Embryonic facial prominence (tissue), 1 donor: Measurements from ENCODE around the gene SSRP1.

Experiments used
- DNase-seq: peaks from one replicate; pipeline ENCODE4 v3.0.0-alpha.2; 2016; ENCODE audit errors: extremely low spot score

Gene SSRP1

GRCh38 chr11:57314221-57314973 lies 21.3 kb downstream of the SSRP1 start:
- no peak for DNase-seq

GRCh38 chr11:57313788-57314135 lies 21.9 kb downstream of the SSRP1 start:
- DNase-seq, result no peak

DNA sequence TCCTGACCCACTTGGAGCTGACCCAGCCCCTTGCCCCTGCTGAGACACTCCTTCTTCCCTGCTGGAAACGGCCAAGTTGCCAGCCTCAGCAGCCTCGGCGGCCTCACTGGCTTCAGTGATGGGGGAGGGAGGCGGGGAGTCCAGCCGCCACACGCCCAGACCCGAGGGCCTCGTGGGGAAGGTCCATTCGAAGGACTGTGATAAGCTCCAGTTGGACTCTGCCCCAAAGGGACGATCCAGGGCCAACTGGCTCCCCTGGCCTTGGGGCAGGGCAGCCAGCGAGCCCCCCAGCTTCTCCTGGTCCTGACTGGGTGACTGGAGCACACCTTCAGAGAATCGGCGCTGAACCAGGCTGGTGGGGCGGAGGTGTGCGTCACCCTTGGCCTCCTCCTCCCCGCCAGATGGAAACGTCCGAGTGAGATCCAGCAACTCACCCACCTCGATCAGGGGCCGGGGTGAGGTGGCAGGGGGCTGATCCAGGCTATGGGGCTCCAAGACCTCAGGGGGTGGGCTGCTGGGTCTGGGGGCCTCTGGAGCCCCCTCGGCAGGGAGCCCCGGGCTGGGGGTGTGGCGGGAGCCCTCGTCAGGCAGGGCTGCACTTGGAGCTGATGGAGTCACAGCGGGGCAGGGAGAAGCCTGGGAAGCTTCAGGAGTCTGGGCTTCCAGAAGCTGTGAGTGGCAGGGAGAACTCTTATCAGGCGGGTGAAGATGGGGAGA lies 22.5 kb downstream of the SSRP1 start:
- DNase-seq, result no peak

DNA sequence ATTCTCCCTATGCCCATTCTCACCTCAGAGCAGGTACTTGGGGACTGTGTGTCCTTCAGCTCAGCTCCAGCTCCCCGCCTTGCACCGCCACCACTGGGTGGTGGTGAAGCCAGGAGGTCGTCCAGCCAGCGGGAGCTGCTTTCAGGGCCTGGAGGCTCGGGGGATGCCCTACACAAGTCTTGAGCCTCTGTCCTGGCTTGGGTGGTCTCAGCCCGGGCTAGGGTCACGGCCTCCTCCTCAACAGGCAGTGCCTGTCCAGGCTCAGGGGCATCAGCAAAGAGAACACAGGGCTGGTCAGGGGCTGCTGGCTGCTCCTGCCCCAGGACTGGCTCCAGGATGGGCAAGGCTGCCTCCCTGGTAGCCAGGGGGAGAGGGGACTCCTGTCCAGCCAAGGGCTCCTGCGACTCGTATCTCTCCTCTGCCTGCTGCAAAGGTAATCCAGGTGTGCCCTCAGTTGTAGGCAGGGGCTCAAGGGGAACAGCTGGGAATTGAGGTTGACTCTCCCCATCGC lies 23.1 kb downstream of the SSRP1 start:
- no peak for DNase-seq

DNA sequence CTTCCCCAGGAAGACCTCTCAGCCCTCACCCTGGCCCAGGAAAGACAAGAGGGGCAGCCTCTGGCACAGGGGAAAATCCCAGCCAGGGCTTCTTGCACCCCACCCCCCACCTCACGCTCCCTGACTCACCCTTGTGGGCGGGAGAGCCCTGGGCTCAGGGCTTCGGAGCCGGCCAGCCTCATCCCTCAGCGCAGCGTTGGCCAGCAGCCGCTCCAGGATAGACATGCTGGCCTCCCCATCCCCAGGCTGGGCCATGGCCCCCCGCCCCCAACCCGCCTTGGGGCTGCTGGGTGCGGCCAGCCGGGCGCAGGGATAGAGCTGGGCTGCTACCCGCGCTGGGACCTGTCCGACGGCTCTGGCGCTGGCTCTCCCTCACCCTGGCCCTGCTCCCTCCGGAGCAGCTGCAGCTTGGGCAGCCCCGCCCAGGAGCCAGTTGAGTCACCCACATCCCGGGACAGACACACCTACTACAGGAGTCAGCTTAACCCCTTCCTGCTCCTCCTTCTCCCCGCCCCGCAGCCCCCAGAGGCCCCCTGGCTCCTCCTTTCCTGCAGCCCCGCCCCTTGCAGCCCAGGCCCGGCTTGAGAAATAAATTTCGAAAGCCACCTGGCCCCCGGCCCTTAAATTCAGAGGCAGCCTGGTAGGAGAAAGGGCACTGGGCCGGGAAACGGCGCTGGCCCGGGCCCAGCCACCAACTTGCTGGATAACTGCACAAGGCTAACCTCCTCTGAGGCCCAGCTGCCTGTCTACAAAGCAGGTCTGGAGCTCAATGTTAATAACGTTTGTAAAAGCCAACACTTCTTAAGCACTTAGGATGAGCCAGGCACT lies 24.4 kb downstream of the SSRP1 start:
- DNase-seq, result no peak

- DNase-seq, result no peak
These were observed 25.0 kb downstream of the SSRP1 start for GRCh38 chr11:57310630-57311086.

- no peak for DNase-seq
These were observed 25.6 kb downstream of the SSRP1 start for GRCh38 chr11:57310091-57310490.

- DNase-seq, result no peak
These were observed 26.3 kb downstream of the SSRP1 start for GRCh38 chr11:57309106-57310059.

- no peak for DNase-seq
These were observed 27.1 kb downstream of the SSRP1 start for GRCh38 chr11:57308426-57309060.

DNA sequence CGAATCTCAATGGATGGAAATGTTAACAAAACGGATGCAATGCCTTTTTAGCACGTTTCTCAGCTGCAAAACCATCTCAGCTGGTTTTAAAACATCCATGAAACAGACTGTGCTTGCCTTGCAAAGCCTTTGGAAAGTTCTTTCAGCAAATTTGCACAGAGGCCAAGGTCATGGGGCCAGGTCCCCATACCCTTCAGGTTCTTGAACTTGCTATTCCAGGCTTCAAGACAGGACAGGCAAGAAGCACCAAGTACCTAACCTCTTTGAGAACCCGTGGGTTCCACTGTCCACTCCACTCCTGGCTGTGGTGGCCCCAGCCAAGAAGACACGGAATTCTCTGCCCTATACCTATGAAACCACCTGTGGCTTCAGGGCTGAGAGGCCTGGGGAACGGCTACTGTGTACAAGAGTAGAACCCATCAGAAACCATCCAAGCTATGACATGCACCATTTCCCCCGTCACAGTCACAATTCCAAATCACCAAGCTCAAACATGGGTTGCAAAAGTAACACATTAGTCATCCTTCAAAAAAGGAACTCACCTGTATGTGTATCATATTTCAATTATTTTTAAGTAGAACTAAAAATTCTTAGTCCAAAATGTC lies 27.9 kb downstream of the SSRP1 start:
- DNase-seq, result no peak

DNA sequence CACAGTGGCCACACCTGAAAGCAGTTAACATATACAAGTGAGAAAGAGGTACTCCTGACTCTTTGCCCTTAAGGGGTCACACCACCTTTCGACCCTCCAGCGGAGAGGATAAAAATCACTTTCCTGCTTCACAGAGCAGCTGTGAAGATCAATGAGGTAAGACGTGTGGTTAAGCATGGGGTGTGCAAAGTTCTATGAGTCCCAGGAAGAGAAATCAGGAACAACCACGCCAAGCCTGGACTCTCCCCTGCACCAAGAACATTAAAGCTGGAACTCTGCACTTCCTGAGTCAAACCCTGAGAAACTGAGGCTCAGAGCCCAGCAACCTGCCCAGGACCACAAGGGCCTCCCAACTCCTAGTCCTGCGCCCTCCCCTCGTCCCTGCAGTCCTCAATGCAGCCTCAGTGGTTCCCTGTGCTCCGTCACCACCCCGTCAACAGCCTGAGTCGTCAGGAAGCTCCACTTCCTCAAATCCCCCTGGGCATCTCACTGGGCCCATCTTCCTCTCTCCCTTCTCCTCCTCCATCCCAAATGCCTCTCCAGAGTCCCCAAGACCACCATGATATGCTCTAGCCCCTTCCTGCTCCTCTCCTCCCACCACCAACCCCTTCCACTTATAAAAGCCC lies 28.6 kb downstream of the SSRP1 start:
- no peak for DNase-seq

- DNase-seq, result no peak
These were observed 29.4 kb downstream of the SSRP1 start for GRCh38 chr11:57306161-57306876.

- no peak for DNase-seq
These were observed 30.2 kb downstream of the SSRP1 start for GRCh38 chr11:57305523-57305922.

GRCh38 chr11:57303990-57304579 lies 31.6 kb downstream of the SSRP1 start:
- DNase-seq, result no peak

- DNase-seq, result no peak
These were observed 32.3 kb downstream of the SSRP1 start for GRCh38 chr11:57303280-57303989.

DNA sequence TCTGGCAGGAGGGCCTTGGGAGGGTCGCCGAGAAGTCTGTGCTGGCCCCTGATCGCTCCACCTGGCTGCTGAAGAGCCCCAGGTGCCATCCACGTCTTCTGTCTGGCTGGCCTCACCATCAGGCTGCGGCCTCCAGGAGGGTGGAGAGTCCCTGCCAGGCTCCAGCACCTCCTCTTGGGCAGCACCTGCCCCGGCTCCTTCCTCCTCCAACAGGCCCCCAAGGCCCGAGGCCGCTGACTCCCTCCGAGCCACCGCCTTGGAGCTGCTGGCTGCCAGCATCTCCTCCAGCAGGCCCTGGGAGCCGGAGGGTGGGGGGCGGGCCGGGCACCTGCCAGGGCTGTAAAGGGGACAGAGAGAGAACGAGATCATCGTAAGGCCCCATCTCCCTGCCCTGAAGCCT lies 33.2 kb downstream of the SSRP1 start:
- DNase-seq, result no peak

GRCh38 chr11:57301711-57302423 lies 33.8 kb downstream of the SSRP1 start:
- no peak for DNase-seq
